GM23248 (cell line): ENCODE data around the gene IL1F10.

ENCODE experiments used
- EZH2 ChIP-seq: fragments of 200-600 bp; sonication (generic); IDR thresholded peaks from 2 replicates; pipeline ENCODE4 v1.6.1; 2018; ENCODE audit warnings: antibody characterized with exemption, mild to moderate bottlenecking; ENCODE audit not compliant: insufficient read depth, poor library complexity, severe bottlenecking
- EZH2phosphoT487 ChIP-seq: fragments of 200-600 bp; sonication (generic); IDR thresholded peaks from 2 replicates; pipeline ENCODE4 v1.6.1; 2018; ENCODE audit warnings: antibody characterized with exemption, moderate library complexity, mild to moderate bottlenecking, low read depth; ENCODE audit not compliant: insufficient read depth

GRCh38 chr2:113080134-113080533, 12.4 kb downstream of the IL1F10 start:
- no peak for TF ChIP-seq EZH2
- no peak for TF ChIP-seq EZH2phosphoT487
